ENCODE results near the gene SPAG7. TPM values are rescaled to one million over a fixed set of nuclear protein-coding genes. Genes with fewer than 3 reads are reported as not detected.

The SPAG7 gene
- polyA plus RNA-seq, 1 of the 3 experiments (the other 2 are of a cell fraction): 133 TPM

DNA sequence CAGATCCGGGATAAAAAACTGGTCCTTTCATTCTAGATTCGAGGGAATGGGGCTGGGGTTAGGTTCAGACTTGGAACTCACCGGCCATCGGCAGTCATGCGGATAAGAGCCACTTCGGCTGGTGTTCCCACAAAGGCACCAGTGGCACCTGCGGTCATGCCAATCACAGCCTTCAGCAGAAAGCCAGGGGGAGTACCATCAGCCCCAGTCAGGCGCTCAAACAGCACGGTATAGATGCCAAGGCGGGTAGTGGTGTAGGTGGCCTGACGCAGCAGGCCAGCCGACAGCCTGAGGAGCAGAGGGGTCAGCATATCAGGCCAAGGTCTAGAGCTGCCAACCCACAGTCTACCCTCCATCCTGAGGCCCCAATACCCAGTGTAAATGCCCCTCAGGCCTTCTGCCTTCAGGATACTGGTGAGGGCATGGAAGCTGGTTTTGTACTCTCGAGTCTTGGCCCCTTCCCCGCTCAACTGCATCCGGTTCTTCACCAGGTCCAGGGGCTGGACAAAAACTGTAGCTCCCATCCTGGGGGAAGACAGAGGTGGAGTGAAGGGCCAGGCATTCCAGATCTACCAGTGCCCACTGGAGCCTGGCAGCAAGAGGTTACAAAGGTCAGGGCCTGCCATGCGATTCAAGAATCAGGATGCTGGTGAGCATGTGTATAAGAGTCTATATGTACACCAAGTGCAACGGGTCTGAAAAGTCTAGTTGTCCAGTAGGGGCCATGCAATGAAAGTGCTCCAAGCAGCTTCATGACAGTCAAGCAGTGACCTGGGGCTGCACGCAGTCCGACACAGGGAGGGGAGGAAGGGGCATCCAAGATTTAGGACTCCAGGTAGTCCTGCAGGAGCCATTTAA, 28.7 kb downstream of the SPAG7 start:
- Histone ChIP-seq H4K20me1 (ENCODE audit: insufficient read depth) (peaks cover 9% of the 10 kb centered on the region), H3K27me3 (ENCODE audit: insufficient read depth) (no peaks in the 10 kb centered on the region), H3K36me3 (replicated peaks in 1 of 2; ENCODE audit: control insufficient read depth in 1 of 2, insufficient read depth in 2 of 2, low read length in 1 of 2) (peaks cover 22 to 25% of the 10 kb centered on the region in 2 experiments), H3K4me2 (peak overlapping the region; percentile 98), H3K4me3 (ENCODE audit: low read depth in 2 of 2, low read length in 1 of 2) (peak overlapping the region; percentile 80 to 86), H3K79me2 (ENCODE audit: insufficient read depth) (peaks cover 52% of the 10 kb centered on the region), H3K9me2 (no peaks in the 10 kb centered on the region), H2AFZ (ENCODE audit: low read depth) (0 out of 2 replicates have a peak overlapping the region, but pooled peaks have one; percentile 69), H3K4me1 (ENCODE audit: control insufficient read depth in 1 of 2, insufficient read depth in 2 of 2, low read depth in 1 of 2, low read length in 1 of 2) (peaks cover 13 to 28% of the 10 kb centered on the region in 2 experiments; a peak in 2 of 4 replicates), H3K9ac (peak overlapping the region; percentile 83), H3F3A (replicated peaks; ENCODE audit: insufficient read depth) (peaks cover 32% of the 10 kb centered on the region), H3K9me3 (no peaks in the 10 kb centered on the region), H3K27ac (ENCODE audit: low read depth in 2 of 2, low read length in 1 of 2) (peak overlapping the region; percentile 94 to 98)
- CTCF ChIA-PET: interaction anchor here (0.9 to 3.9 kb wide), 7 partner anchors 21 to 123 kb away, joined by 3 to 29 read pairs (median 4); partner anchors contain the start of gene CHRNE
- DNase-seq: no peak
- POLR2A ChIA-PET: interaction anchor here (0.9 to 2.0 kb wide), 4 partner anchors 15 to 30 kb away, joined by 3 to 35 read pairs (median 11); partner anchors contain the start of gene SPAG7
- TF ChIP-seq EP300 (IDR thresholded peaks at IDR 0.05; ENCODE audit: borderline replicate concordance in 1 of 2, low read depth in 1 of 2, low read length in 1 of 2) (no peak), MEF2A (IDR thresholded peaks at IDR 0.05; ENCODE audit: borderline replicate concordance, low read depth) (no peak), RAD21 (IDR thresholded peaks at IDR 0.05; ENCODE audit: low read length) (no peak), GATA2 (CRISPR knock-in tag; IDR thresholded peaks at IDR 0.05) (no peak)
- WGBS (ENCODE audit: low lambda C conversion rate): 67% methylated on average over 16 of the region's 19 CpGs

GRCh38 chr17:4938069-4938491, 29.5 kb downstream of the SPAG7 start:
- Histone ChIP-seq H3K27me3 (ENCODE audit: insufficient read depth) (no peaks in the 10 kb centered on the region), H3K4me1 (ENCODE audit: control insufficient read depth in 1 of 2, insufficient read depth in 2 of 2, low read depth in 1 of 2, low read length in 1 of 2) (peaks cover 13 to 29% of the 10 kb centered on the region in 2 experiments; a peak in 2 of 4 replicates), H3K36me3 (replicated peaks in 1 of 2; ENCODE audit: control insufficient read depth in 1 of 2, insufficient read depth in 2 of 2, low read length in 1 of 2) (peaks cover 19 to 22% of the 10 kb centered on the region in 2 experiments), H3K27ac (ENCODE audit: low read depth in 2 of 2, low read length in 1 of 2) (no peak overlapping the region; a peak in 1 of 4 replicates), H4K20me1 (ENCODE audit: insufficient read depth) (peaks cover 3% of the 10 kb centered on the region; the same call in 1 of the 2 replicates), H3K79me2 (ENCODE audit: insufficient read depth) (peaks cover 44% of the 10 kb centered on the region), H2AFZ (ENCODE audit: low read depth) (no peak overlapping the region), H3K9ac (no peak overlapping the region), H3K9me2 (no peaks in the 10 kb centered on the region), H3K4me3 (ENCODE audit: low read depth in 2 of 2, low read length in 1 of 2) (no peak overlapping the region; a peak in 1 of 4 replicates), H3K4me2 (no peak overlapping the region; the same call in 1 of the 2 replicates), H3K9me3 (no peaks in the 10 kb centered on the region), H3F3A (replicated peaks; ENCODE audit: insufficient read depth) (peaks cover 26% of the 10 kb centered on the region)
- ChIA-PET CTCF (interaction anchor here (1.2 kb wide), 1 partner anchor 20 kb away, joined by 3 read pairs; no protein-coding TSS in a partner anchor), POLR2A (no interaction called here)
- TF ChIP-seq NRF1 (IDR thresholded peaks at IDR 0.05; ENCODE audit: low read depth, low read length) (no peak), NFIC (IDR thresholded peaks at IDR 0.05; ENCODE audit: borderline replicate concordance) (no peak), IRF3 (IDR thresholded peaks at IDR 0.05; ENCODE audit: low read depth, low read length) (no peak), RCOR1 (IDR thresholded peaks at IDR 0.05; ENCODE audit: low read length) (no peak), FOSL2 (IDR thresholded peaks at IDR 0.05; ENCODE audit: borderline replicate concordance, low read depth) (no peak), TEAD4 (IDR thresholded peaks at IDR 0.05; ENCODE audit: borderline replicate concordance, insufficient read depth) (no peak), SIN3A (IDR thresholded peaks at IDR 0.05; ENCODE audit: borderline replicate concordance, low read depth, low read length) (no peak), ZBTB33 (IDR thresholded peaks at IDR 0.05; ENCODE audit: borderline replicate concordance, low read depth) (no peak), RAD21 (IDR thresholded peaks at IDR 0.05; ENCODE audit: low read length) (no peak), REST (IDR thresholded peaks at IDR 0.05; ENCODE audit: low read depth, low read length) (no peak), TCF12 (IDR thresholded peaks at IDR 0.05) (no peak), JUND (IDR thresholded peaks at IDR 0.05) (no peak), GABPA (IDR thresholded peaks at IDR 0.05; ENCODE audit: low read depth) (no peak), RFX5 (IDR thresholded peaks at IDR 0.05; ENCODE audit: low read length) (no peak), TAF1 (IDR thresholded peaks at IDR 0.05; ENCODE audit: borderline replicate concordance, low read depth, low read length) (no peak), FOXM1 (IDR thresholded peaks at IDR 0.05; ENCODE audit: low read depth) (no peak), YY1 (IDR thresholded peaks at IDR 0.05; ENCODE audit: low read depth) (no peak), POLR2AphosphoS5 (IDR thresholded peaks at IDR 0.05; ENCODE audit: low read depth, low read length) (no peak)
- no peak for DNase-seq
- WGBS (ENCODE audit: low lambda C conversion rate): 94% methylated on average over 9 of the region's 11 CpGs

Data from SK-N-SH (cell line).